Neural cell (in vitro differentiated cells): Measurements from ENCODE around the gene ACTG1. TPM values are rescaled to one million over a fixed set of nuclear protein-coding genes. Genes with fewer than 3 reads are reported as not detected.

Experiments
- H2AFZ ChIP-seq: fragments of 200-600, 300-800 bp; sonication (generic), shearing (Covaris generic); 2 replicates; pipeline ENCODE4 v1.6.0; 2014; ENCODE audit warnings: low read depth, mild to moderate bottlenecking, antibody characterized with exemption, low read length, moderate library complexity
- H3F3A ChIP-seq: fragments of 200-600 bp; shearing (Covaris generic); 2 replicates; pipeline ENCODE4 v1.6.1; 2016; ENCODE audit warnings: mild to moderate bottlenecking, moderate library complexity, mixed read lengths, antibody characterized with exemption, low read length; ENCODE audit not compliant: insufficient read depth, poor library complexity, severe bottlenecking
- H3K27ac ChIP-seq: fragments of 200-600, 300-800 bp; sonication (generic), shearing (Covaris generic); 2 replicates; pipeline ENCODE4 v1.5.1; 2014; ENCODE audit warnings: mild to moderate bottlenecking, low read length, moderate library complexity
- H3K27me3 ChIP-seq: fragments of 300-800, 200-600 bp; sonication (generic), shearing (Covaris generic); 2 replicates; pipeline ENCODE4 v1.6.0; 2014; ENCODE audit warnings: mild to moderate bottlenecking, low read depth, low read length, moderate library complexity; ENCODE audit not compliant: insufficient read depth
- H3K36me3 ChIP-seq: fragments of 300-800, 200-600 bp; sonication (generic), shearing (Covaris generic); 2 replicates; pipeline ENCODE4 v1.5.1; 2014; ENCODE audit warnings: mild to moderate bottlenecking, antibody characterized with exemption, low read length, moderate library complexity; ENCODE audit not compliant: insufficient read depth
- H3K4me2 ChIP-seq: fragments of 300-800, 200-600 bp; sonication (generic), shearing (Covaris generic); 2 replicates; pipeline ENCODE4 v1.6.0; 2014; ENCODE audit warnings: mild to moderate bottlenecking, low read length
- H3K4me3 ChIP-seq: fragments of 300-800, 200-600 bp; sonication (generic), shearing (Covaris generic); 2 replicates; pipeline ENCODE4 v1.5.1; 2014; ENCODE audit warnings: mild to moderate bottlenecking, low read length, moderate library complexity
- H3K79me2 ChIP-seq: fragments of 200-600 bp; shearing (Covaris generic); replicated peaks from 2 replicates; pipeline ENCODE4 v1.6.0; 2014; ENCODE audit warnings: mild to moderate bottlenecking, low read length, moderate library complexity; ENCODE audit not compliant: insufficient read depth
- H3K9ac ChIP-seq: fragments of 300-800, 200-600 bp; sonication (generic), shearing (Covaris generic); 2 replicates; pipeline ENCODE4 v1.6.1; 2016; ENCODE audit warnings: mild to moderate bottlenecking, low read length, mixed read lengths
- H3K9me2 ChIP-seq: fragments of 200-600 bp; shearing (Covaris generic); 2 replicates; pipeline ENCODE4 v1.6.1; 2016; ENCODE audit warnings: mild to moderate bottlenecking, low read length, mixed read lengths; ENCODE audit not compliant: insufficient read depth
- H3K9me3 ChIP-seq: fragments of 200-600, 300-800 bp; sonication (generic), shearing (Covaris generic); 2 replicates; pipeline ENCODE4 v1.6.1; 2016; ENCODE audit warnings: mild to moderate bottlenecking, mixed run types, low read length, moderate library complexity, mixed read lengths
- H4K20me1 ChIP-seq: fragments of 200-600 bp; shearing (Covaris generic); 2 replicates; pipeline ENCODE4 v1.6.1; 2016; ENCODE audit warnings: mild to moderate bottlenecking, mixed run types; ENCODE audit not compliant: insufficient read depth
- CTCF ChIP-seq: fragments of 450-650 bp; IDR thresholded peaks from 2 replicates; pipeline ENCODE4 v1.5.1; 2014; ENCODE audit warnings: antibody characterized with exemption, mild to moderate bottlenecking, moderate library complexity; ENCODE audit not compliant: poor library complexity, severe bottlenecking
- EP300 ChIP-seq: fragments of 450-650 bp; conservative IDR thresholded peaks from 2 replicates; pipeline ENCODE4 v1.6.1; 2014; ENCODE audit warnings: antibody characterized with exemption, mild to moderate bottlenecking, moderate library complexity; ENCODE audit not compliant: poor library complexity, severe bottlenecking
- EZH2 ChIP-seq: fragments of 200-600, 300-800 bp; shearing (Covaris generic), sonication (generic); IDR thresholded peaks from 2 replicates; pipeline ENCODE4 v1.6.1; 2014; ENCODE audit warnings: antibody characterized with exemption, low read length, borderline replicate concordance, mild to moderate bottlenecking; ENCODE audit not compliant: insufficient read depth, poor library complexity, severe bottlenecking
- MXI1 ChIP-seq: fragments of 450-650 bp; conservative IDR thresholded peaks from 2 replicates; pipeline ENCODE4 v1.6.1; 2014; ENCODE audit warnings: antibody characterized with exemption, mild to moderate bottlenecking; ENCODE audit not compliant: poor library complexity, severe bottlenecking
- POLR2AphosphoS5 ChIP-seq: IDR thresholded peaks from 2 replicates; pipeline ENCODE4 v1.6.1; 2012
- RAD21 ChIP-seq: fragments of 450-650 bp; conservative IDR thresholded peaks from 2 replicates; pipeline ENCODE4 v1.6.1; 2014; ENCODE audit warnings: antibody characterized with exemption, mild to moderate bottlenecking, moderate library complexity
- REST ChIP-seq: IDR thresholded peaks from 2 replicates; pipeline ENCODE4 v1.6.1; 2012; ENCODE audit warnings: borderline replicate concordance
- SMC3 ChIP-seq: fragments of 450-650 bp; conservative IDR thresholded peaks from 2 replicates; pipeline ENCODE4 v1.6.1; 2014; ENCODE audit warnings: antibody characterized with exemption, mild to moderate bottlenecking, moderate library complexity; ENCODE audit not compliant: poor library complexity
- TAF1 ChIP-seq: IDR thresholded peaks from 2 replicates; pipeline ENCODE4 v1.6.1; 2012; ENCODE audit warnings: low read depth
- polyA plus RNA-seq: library from polyadenylated mRNA; depleted of rRNA; stranded (reverse); fragments of >200 nt; gene quantifications from 2 replicates; pipeline ENCODE4 v1.2.3, GENCODE V29; 2014

ACTG1 gene
- polyA plus RNA-seq, 1 donor from 2014 or later, result 9,187 TPM

GRCh38 chr17:81493198-81494038 lies 19.2 kb downstream of the ACTG1 start:
- no peak overlapping the region for H3K27ac ChIP-seq
- H3K9ac ChIP-seq, result no peak overlapping the region
- peaks cover 6% of the 10 kb centered on the region for H3K79me2 ChIP-seq
- H3K4me2 ChIP-seq, result no peak overlapping the region
- H4K20me1 ChIP-seq, result no peaks in the 10 kb centered on the region
- no peaks in the 10 kb centered on the region for H3K9me2 ChIP-seq
- H3F3A ChIP-seq, result no peaks in the 10 kb centered on the region
- H3K4me3 ChIP-seq, result no peak overlapping the region
- TF ChIP-seq SMC3, result no peak
- TF ChIP-seq POLR2AphosphoS5, result no peak
- no peak for TF ChIP-seq EP300
- TF ChIP-seq CTCF, result no peak
- no peak for TF ChIP-seq TAF1
- no peak for TF ChIP-seq REST
- no peak for TF ChIP-seq EZH2
- no peak for TF ChIP-seq MXI1
- no peak for TF ChIP-seq RAD21
- H3K27me3 ChIP-seq, result no peaks in the 10 kb centered on the region
- no peak overlapping the region for H2AFZ ChIP-seq
- H3K9me3 ChIP-seq, result no peaks in the 10 kb centered on the region
- no peaks in the 10 kb centered on the region for H3K36me3 ChIP-seq

GRCh38 chr17:81492706-81493105 lies 19.9 kb downstream of the ACTG1 start:
- Histone ChIP-seq H3K4me2 (no peak overlapping the region), H2AFZ (no peak overlapping the region), H3F3A (no peaks in the 10 kb centered on the region), H3K79me2 (peaks cover 6% of the 10 kb centered on the region), H3K9ac (no peak overlapping the region), H3K27ac (no peak overlapping the region), H3K36me3 (no peaks in the 10 kb centered on the region), H3K9me3 (no peaks in the 10 kb centered on the region), H3K9me2 (no peaks in the 10 kb centered on the region), H3K27me3 (no peaks in the 10 kb centered on the region), H4K20me1 (no peaks in the 10 kb centered on the region), H3K4me3 (no peak overlapping the region)
- TF ChIP-seq MXI1 (no peak), CTCF (no peak), SMC3 (no peak), POLR2AphosphoS5 (no peak), RAD21 (no peak), EZH2 (no peak), TAF1 (no peak), EP300 (no peak), REST (no peak)
